ENCODE data around the gene LRP2. TPM values are rescaled to one million over a fixed set of nuclear protein-coding genes. Genes with fewer than 3 reads are reported as not detected.
A peak's percentile ranks its signal among the peaks of the same experiment; 100 is the strongest.
"Not testable (repeated sequence)": the region's sequence is repeated elsewhere in the genome, so short reads cannot be mapped to it uniquely, and the experiment has no call there.

Gene LRP2
- polyA plus RNA-seq, 6 donors from 2014 or later = not detected

- H3K27ac Mint-ChIP-seq = no peak overlapping the region
- ATAC-seq (ENCODE audit: low read depth in 2 of 2) (no peak), DNase-seq (no peak)
- H3K9me3 Mint-ChIP-seq = no peaks in the 10 kb centered on the region
- no peak overlapping the region for H3K4me3 Mint-ChIP-seq
- no peaks in the 10 kb centered on the region for H3K4me1 Mint-ChIP-seq
- H3K36me3 Mint-ChIP-seq = no peaks in the 10 kb centered on the region
- peaks cover 14 to 21% (median 19%) of the 10 kb centered on the region in 3 donors for H3K27me3 Mint-ChIP-seq
Measured at GRCh38 chr2:169343202-169343601, 19.1 kb downstream of the LRP2 start.

- ATAC-seq (ENCODE audit: low read depth in 2 of 2) = no peak
- no peak for DNase-seq
- no peak overlapping the region for H3K4me3 Mint-ChIP-seq
- H3K27ac Mint-ChIP-seq = no peak overlapping the region
- H3K27me3 Mint-ChIP-seq = peaks cover 15 to 34% (median 30%) of the 10 kb centered on the region in 3 donors
- H3K36me3 Mint-ChIP-seq = no peaks in the 10 kb centered on the region
- peaks cover 0 to 2% (median 0%) of the 10 kb centered on the region in 7 donors for H3K9me3 Mint-ChIP-seq
- no peaks in the 10 kb centered on the region for H3K4me1 Mint-ChIP-seq
Measured at GRCh38 chr2:169339657-169340056, 22.7 kb downstream of the LRP2 start.

GRCh38 chr2:169336695-169337094, 25.6 kb downstream of the LRP2 start:
- Mint-ChIP-seq H3K27me3 (peaks cover 9 to 26% (median 23%) of the 10 kb centered on the region in 3 donors), H3K9me3 (peaks cover 0 to 2% (median 0%) of the 10 kb centered on the region in 7 donors), H3K36me3 (no peaks in the 10 kb centered on the region), H3K4me1 (no peaks in the 10 kb centered on the region), H3K4me3 (no peak overlapping the region), H3K27ac (no peak overlapping the region)
- DNase-seq (no peak), ATAC-seq (ENCODE audit: low read depth in 2 of 2) (no peak)

- Mint-ChIP-seq H3K4me3 (no peak overlapping the region), H3K9me3 (peaks cover 0 to 2% (median 0%) of the 10 kb centered on the region in 7 donors), H3K4me1 (no peaks in the 10 kb centered on the region), H3K27ac (peak overlapping the region in 1 of 6 donors; percentile 12), H3K27me3 (peaks cover 11 to 23% (median 20%) of the 10 kb centered on the region in 3 donors), H3K36me3 (no peaks in the 10 kb centered on the region)
- DNase-seq = no peak
- ATAC-seq (ENCODE audit: low read depth in 2 of 2) = no peak
Measured at GRCh38 chr2:169330555-169331198, 31.7 kb downstream of the LRP2 start.

GRCh38 chr2:169329688-169330554, 32.4 kb downstream of the LRP2 start:
- Mint-ChIP-seq H3K4me3 (no peak overlapping the region), H3K9me3 (peaks cover 0 to 2% (median 0%) of the 10 kb centered on the region in 7 donors), H3K27ac (peak overlapping the region in 1 of 6 donors; percentile 4), H3K27me3 (peaks cover 11 to 23% (median 20%) of the 10 kb centered on the region in 3 donors), H3K36me3 (no peaks in the 10 kb centered on the region), H3K4me1 (no peaks in the 10 kb centered on the region)
- no peak for DNase-seq
- ATAC-seq (ENCODE audit: low read depth in 2 of 2) = no peak

GRCh38 chr2:169328785-169329184, 33.5 kb downstream of the LRP2 start:
- Mint-ChIP-seq H3K27me3 (peaks cover 11 to 25% (median 20%) of the 10 kb centered on the region in 3 donors), H3K4me1 (no peaks in the 10 kb centered on the region), H3K4me3 (peak overlapping the region in 1 of 8 donors; percentile 50), H3K27ac (peak overlapping the region in 1 of 6 donors; percentile 70), H3K36me3 (no peaks in the 10 kb centered on the region), H3K9me3 (peaks cover 0 to 2% (median 0%) of the 10 kb centered on the region in 7 donors)
- ATAC-seq (ENCODE audit: low read depth in 2 of 2) (no peak), DNase-seq (no peak)

- peaks cover 11 to 27% (median 20%) of the 10 kb centered on the region in 3 donors for H3K27me3 Mint-ChIP-seq
- not testable (repeated sequence) for H3K36me3 Mint-ChIP-seq; H3K9me3 Mint-ChIP-seq; H3K4me1 Mint-ChIP-seq; DNase-seq; H3K4me3 Mint-ChIP-seq; H3K27ac Mint-ChIP-seq; ATAC-seq (ENCODE audit: low read depth in 2 of 2)
Measured at GRCh38 chr2:169327837-169328236, 34.5 kb downstream of the LRP2 start.

GRCh38 chr2:169325886-169326285, 36.4 kb downstream of the LRP2 start:
- not testable (repeated sequence) for DNase-seq; H3K27ac Mint-ChIP-seq; H3K4me3 Mint-ChIP-seq; H3K36me3 Mint-ChIP-seq; H3K9me3 Mint-ChIP-seq; ATAC-seq (ENCODE audit: low read depth in 2 of 2); H3K4me1 Mint-ChIP-seq
- peaks cover 11 to 18% (median 12%) of the 10 kb centered on the region in 3 donors for H3K27me3 Mint-ChIP-seq

- ATAC-seq (ENCODE audit: low read depth in 2 of 2) (no peak), DNase-seq (no peak)
- H3K4me3 Mint-ChIP-seq = no peak overlapping the region
- no peak overlapping the region for H3K27ac Mint-ChIP-seq
- peaks cover 8 to 14% (median 11%) of the 10 kb centered on the region in 3 donors for H3K27me3 Mint-ChIP-seq
- H3K36me3 Mint-ChIP-seq = no peaks in the 10 kb centered on the region
- H3K4me1 Mint-ChIP-seq = no peaks in the 10 kb centered on the region
- H3K9me3 Mint-ChIP-seq = peaks cover 0 to 2% (median 0%) of the 10 kb centered on the region in 7 donors
Measured at GRCh38 chr2:169324581-169325260, 37.6 kb downstream of the LRP2 start.

- H3K9me3 Mint-ChIP-seq = peaks cover 0 to 2% (median 0%) of the 10 kb centered on the region in 7 donors
- DNase-seq (no peak), ATAC-seq (ENCODE audit: low read depth in 2 of 2) (no peak)
- no peak overlapping the region for H3K27ac Mint-ChIP-seq
- H3K4me3 Mint-ChIP-seq = no peak overlapping the region
- peaks cover 3 to 6% (median 3%) of the 10 kb centered on the region in 3 donors for H3K27me3 Mint-ChIP-seq
- no peaks in the 10 kb centered on the region for H3K4me1 Mint-ChIP-seq
- H3K36me3 Mint-ChIP-seq = no peaks in the 10 kb centered on the region
Measured at GRCh38 chr2:169323841-169324240, 38.5 kb downstream of the LRP2 start.

- no peak overlapping the region for H3K27ac Mint-ChIP-seq
- no peaks in the 10 kb centered on the region for H3K9me3 Mint-ChIP-seq
- no peak overlapping the region for H3K4me3 Mint-ChIP-seq
- peaks cover 8 to 10% (median 9%) of the 10 kb centered on the region in 3 donors for H3K27me3 Mint-ChIP-seq
- no peaks in the 10 kb centered on the region for H3K36me3 Mint-ChIP-seq
- ATAC-seq (ENCODE audit: low read depth in 2 of 2) = no peak
- H3K4me1 Mint-ChIP-seq = no peaks in the 10 kb centered on the region
- DNase-seq = no peak
Measured at GRCh38 chr2:169320561-169320960, 41.8 kb downstream of the LRP2 start.

GRCh38 chr2:169315357-169315756, 47.0 kb downstream of the LRP2 start:
- Mint-ChIP-seq H3K4me1 (no peaks in the 10 kb centered on the region), H3K9me3 (peaks cover 4 to 12% (median 6%) of the 10 kb centered on the region in 7 donors), H3K36me3 (no peaks in the 10 kb centered on the region)

GRCh38 chr2:169308349-169308748, 54.0 kb downstream of the LRP2 start:
- ATAC-seq (ENCODE audit: low read depth in 2 of 2) = not testable (repeated sequence)

More at GRCh38 chr2:169315357-169315756, 47.0 kb downstream of the LRP2 start:
- Mint-ChIP-seq H3K27ac (peak overlapping the region in 1 of 6 donors; percentile 55), H3K27me3 (peaks cover 16 to 33% (median 22%) of the 10 kb centered on the region in 3 donors), H3K4me3 (no peak overlapping the region)
- DNase-seq (no peak), ATAC-seq (ENCODE audit: low read depth in 2 of 2) (no peak)

More at GRCh38 chr2:169308349-169308748, 54.0 kb downstream of the LRP2 start:
- not testable (repeated sequence) for H3K27ac Mint-ChIP-seq, H3K36me3 Mint-ChIP-seq, DNase-seq, H3K4me1 Mint-ChIP-seq, H3K4me3 Mint-ChIP-seq
- Mint-ChIP-seq H3K27me3 (peaks cover 0 to 17% (median 9%) of the 10 kb centered on the region in 3 donors), H3K9me3 (peaks cover 4 to 21% (median 10%) of the 10 kb centered on the region in 7 donors)

All from naive B cell (primary cell).